KG1 (cell line): Measurements from ENCODE around the gene SPON1.
A peak's percentile ranks its signal among the peaks of the same experiment; 100 is the strongest.
"Not testable (repeated sequence)": the region's sequence is repeated elsewhere in the genome, so short reads cannot be mapped to it uniquely, and the experiment has no call there.

Experiments used
- DNase-seq: peaks from one replicate; lab custom pipeline; 2025; lab: John Stamatoyannopoulos, UW

The SPON1 gene

DNA sequence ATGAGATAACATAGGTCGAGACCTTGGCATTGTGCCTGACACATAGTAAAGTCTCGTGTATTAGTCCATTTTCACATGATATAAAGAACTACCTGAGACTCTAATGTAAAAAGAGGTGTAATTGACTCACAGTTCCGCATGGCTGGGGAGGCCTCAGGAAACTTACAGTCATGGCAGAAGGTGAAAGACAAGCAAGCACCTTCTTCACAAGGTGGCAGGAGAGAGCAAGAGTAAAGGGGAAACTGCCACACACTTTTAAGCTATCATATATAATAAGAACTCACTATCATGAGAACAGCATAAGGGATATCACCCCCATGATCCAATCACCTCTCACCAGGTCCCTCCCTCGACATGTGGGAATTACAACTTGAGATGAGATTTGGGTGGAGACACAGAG lies 165.2 kb downstream of the SPON1 start:
- DNase-seq = no peak

GRCh38 chr11:14132312-14132711 lies 169.8 kb downstream of the SPON1 start:
- no peak for DNase-seq

DNA sequence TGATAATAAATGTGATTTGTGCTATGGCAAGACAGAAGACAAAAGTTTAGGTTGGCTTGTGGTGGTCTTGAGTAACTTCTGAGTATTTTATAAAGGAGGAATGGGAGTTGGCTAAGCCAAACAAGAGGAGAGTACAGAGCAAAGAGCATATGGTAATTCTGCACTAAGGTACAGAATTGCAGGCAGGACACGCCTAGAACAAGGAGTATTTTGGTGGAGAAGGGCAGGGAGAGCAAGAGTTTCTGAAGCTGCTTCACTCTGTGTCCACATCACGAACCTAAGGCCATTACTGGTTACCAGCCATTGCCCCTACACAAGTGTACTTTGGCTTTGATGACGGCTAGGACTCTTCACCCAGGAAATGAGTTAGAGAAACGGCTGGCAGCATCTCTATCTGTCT lies 170.9 kb downstream of the SPON1 start:
- DNase-seq = no peak

DNA sequence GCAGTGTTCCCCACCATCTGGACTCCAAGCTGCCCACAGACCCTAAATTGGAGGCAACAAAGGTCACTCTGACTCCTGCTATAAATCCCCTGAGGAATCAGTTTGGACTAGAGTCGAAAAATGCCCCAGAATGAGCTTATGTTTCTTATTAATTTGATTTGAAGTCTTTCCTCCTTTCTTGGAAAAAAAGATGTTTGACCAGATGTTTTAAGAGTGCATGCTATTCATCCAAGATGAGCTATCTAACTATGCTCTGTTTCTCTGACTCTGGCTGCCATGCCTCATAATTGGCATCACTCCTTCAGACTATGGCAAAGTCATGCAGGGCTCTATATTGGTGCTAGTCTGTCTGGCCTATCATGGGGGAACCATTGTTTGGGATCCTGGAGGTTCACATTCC lies 174.0 kb downstream of the SPON1 start:
- no peak for DNase-seq

DNA sequence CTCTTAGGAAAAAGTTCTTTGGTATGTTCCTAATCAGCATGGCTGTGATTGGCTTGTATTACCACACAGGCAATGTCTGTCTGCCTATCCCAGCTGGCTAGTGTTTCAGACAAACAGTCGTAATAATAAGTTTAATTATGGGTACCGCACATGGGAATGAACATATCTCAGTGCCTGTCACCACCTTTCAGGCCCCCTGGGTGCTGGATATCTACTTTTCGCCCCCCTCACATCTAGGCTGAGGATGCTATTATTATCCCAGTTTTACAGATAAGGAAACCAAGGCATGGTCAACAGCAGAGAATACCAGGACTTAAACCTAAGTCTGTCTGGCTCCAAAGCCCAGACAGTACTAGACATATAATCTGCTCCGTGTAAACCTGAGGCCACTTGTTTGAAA lies 174.8 kb downstream of the SPON1 start:
- no peak for DNase-seq

- no peak for DNase-seq
Measured at GRCh38 chr11:14140991-14141390, 178.5 kb downstream of the SPON1 start.

GRCh38 chr11:14141676-14142075 lies 179.2 kb downstream of the SPON1 start:
- DNase-seq = no peak

GRCh38 chr11:14144934-14145333 lies 182.4 kb downstream of the SPON1 start:
- no peak for DNase-seq

- DNase-seq = peak; percentile 12
Measured at GRCh38 chr11:14148653-14149273, 186.2 kb downstream of the SPON1 start.

DNA sequence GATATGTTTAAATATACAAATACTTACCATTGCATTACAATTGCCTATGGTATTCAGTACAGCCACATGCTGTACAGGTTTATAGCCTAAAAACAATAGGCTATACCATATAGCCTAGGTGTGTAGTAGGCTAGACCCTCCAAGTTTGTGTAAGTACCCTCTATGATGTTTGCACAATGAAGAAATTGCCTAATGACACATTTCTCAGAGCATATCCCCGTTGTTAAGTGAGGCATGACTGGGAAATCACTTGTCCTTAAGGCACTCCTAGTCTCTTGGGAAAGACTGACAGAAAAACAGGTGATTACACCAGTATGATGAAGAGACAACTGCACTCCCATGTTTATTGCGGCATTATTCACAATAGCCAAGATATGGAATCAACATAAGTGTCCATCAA lies 187.2 kb downstream of the SPON1 start:
- DNase-seq = no peak

DNA sequence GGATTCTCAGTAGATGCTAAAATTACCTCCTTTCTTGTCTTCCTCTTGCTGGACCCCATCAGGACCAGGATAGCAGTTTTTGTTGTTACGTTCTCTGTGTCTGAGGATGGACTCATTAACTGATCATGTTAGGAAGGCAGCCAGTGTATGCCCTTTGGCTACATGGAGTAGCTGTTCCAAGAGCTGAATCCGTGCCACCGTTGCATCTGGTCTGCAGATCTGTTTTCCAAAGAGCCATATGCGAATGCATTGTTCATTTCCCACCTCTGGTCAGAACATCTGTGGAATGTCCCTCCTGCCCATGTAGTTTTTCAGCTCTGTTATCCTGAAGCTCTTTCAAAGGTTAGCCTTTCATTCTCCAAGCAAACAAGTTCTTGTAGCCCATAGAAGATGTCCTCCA lies 188.4 kb downstream of the SPON1 start:
- DNase-seq = no peak

DNA sequence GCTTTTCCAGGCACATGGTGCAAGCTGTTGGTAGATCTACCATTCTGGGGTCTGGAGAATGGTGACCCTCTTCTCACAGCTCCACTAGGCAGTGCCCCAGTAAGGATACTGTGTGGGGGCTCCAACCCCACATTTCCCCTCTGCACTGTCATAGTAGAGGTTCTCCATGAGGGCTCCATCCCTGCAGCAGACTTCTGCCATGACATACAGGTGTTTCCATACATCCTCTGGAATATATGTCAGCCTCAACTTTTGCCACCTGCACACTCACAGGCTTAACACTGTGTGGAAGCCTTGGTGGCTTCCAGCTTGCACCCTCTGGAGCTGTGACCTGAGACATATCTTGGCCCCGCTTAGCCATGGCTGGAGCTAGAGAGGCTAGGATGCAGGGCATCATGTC lies 191.6 kb downstream of the SPON1 start:
- not testable (repeated sequence) for DNase-seq

DNA sequence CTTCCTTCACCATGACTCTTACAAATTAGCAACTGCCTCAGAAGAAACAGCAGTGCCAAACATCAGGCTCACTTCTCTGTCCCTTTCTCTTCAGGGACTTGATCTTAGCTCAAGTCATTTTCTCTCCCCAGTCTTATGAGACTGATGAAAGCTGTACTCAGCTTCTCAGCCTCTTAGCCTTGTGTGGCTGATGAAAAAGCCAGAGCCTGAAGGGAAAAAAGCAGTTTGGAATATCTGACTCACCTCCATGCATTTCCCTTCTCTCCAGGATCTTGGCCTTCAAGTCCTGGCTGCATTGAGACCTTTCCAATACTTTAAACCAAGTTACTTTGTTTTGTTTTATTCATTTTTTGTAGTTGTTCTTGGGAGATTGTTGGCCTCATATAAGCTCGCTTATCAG lies 195.9 kb downstream of the SPON1 start:
- no peak for DNase-seq

DNA sequence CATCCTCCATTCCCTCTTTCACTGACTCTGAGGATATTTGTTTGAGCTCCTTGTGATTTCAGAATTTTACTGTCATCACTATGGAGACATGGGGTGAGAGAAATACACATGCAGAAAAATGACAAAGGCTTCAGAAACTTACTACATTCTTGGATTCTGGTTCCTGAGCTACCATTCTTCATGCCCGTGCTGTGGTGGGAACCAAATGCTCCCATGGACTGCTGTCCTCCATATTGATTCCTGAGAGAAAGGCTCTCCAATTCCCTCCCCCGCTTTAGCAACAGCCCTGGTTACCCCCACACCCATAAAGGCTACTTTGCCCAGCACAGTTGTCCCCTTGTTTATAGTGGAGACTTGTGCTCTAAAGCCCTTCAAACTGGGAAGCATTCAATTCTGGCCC lies 201.1 kb downstream of the SPON1 start:
- DNase-seq = no peak

- DNase-seq = not testable (repeated sequence)
Measured at GRCh38 chr11:14173679-14174078, 211.2 kb downstream of the SPON1 start.

GRCh38 chr11:14179116-14179820 lies 216.7 kb downstream of the SPON1 start:
- DNase-seq = no peak

- DNase-seq = no peak
Measured at GRCh38 chr11:14181121-14181520, 218.6 kb downstream of the SPON1 start.

DNA sequence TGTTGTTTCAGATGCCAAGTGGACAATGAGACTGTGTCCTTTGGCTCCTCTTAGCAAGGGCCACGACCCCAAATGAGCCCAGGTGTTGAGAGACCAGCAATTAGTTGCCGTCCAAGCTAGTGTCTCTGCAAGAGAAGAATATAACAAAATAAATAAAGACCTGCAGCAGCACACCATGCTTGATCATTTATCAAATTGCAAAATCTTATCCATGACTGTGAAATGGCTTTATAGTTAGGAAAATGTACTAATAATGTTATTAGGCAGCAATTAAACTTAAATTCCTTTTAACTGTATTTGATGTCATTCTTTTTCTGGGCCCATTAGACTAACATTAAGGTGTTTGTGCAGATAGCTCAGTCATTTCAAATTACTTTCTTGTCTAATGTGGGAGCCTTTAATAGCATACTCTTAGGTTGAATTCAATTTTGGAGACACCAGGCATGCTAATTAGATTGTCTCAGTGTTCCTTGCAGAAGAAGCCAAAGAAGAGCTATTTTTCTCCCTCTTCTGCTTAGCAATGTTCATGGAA lies 220.4 kb downstream of the SPON1 start:
- no peak for DNase-seq

DNA sequence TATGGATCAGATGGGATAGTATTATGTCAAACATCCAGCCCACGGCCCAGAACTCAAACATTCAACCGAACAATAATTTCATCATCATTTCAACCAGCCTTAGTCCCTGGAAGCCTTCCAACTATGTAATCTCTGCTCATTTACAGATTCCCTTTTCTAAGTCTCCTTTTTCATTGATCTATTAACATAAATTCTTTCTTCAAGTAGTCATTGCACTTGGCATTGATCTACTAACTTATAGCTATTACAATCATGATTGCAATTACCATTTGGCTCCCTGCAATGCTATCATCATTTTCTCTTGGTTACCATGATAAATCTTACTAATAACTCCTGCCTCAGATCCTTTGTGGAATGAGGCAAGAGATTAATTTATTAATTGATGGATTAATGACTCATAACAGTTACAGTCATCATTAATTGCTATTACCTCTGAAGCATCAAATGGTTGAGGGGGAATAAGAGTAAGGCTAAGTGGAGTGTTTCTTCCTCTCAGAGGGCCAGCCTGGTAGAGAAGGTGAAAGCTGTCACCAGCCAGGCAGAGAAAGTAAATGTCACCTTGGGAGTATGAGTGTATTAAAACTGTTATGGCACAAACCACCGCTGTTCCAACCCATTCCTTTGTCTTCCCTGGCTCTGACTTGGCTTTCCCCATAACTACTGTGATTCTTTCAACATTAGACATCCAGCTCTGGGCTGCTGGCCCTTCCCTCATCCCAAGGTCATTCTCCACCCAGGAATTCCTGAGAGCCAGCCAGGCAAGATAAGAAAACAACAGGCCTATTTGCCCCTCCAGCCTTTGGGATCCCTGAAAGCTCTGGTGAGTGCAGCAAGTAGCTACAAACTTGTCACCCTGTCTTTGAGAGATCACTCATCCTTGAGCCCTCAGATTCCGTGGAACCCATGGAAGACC lies 221.8 kb downstream of the SPON1 start:
- DNase-seq = no peak

DNA sequence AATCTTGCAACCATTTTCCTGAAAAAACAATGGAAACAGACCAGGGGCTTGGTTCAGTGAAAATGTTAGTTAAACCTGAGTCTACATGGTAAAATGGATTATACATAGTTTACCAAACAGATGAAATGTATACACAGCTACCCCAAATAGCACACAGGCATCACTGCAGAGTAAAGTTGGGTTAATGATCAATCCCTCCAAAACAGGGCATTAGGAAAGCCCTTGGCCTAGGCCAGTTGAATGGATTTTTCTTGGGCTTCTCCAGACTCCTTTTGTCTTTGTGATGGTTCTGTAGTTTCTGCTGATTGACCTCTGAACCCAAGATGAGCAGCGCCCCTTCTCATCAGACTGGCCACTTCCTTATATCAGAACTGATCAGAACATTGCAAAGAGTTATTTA lies 222.9 kb downstream of the SPON1 start:
- no peak for DNase-seq

GRCh38 chr11:14186046-14186775 lies 223.7 kb downstream of the SPON1 start:
- no peak for DNase-seq

DNA sequence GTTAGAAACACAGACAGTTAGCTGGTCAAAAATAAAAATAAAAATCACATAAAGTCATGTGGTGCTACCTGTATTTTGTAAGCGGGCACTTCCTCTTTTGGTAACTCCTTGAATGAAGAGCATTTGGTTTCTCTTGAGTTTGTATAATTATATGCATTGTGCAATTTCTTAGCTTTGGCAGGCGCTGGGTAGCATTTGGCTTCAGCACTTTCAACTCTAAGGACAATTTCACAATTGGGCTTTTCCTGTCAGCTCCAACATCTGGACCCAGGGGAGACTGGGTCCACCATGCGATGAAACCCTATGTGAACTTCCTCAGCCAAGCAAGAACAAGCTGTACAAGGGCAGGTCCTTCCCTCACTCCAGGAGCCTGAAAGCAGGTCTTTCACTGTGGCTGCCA lies 227.4 kb downstream of the SPON1 start:
- peak; percentile 6 for DNase-seq
